Stimulated activated CD4-positive, alpha-beta T cell treated with anti-CD3 and anti-CD28 coated beads, Interleukin-4, amount 100 ng/mL, for 24 hours (primary cell): ENCODE data around the gene CEP85L.

Experiments used
- DNase-seq: peaks from one replicate; pipeline ENCODE4 v3.0.0-alpha.2; 2020

Gene CEP85L

GRCh38 chr6:118651282-118652050 lies at the start of gene CEP85L:
Gene CEP85L, minus strand, starts transcription at chr6:118651591. Its CDS starts 322 bp downstream, at chr6:118651269.
- peak; percentile 89 for DNase-seq

- no peak for DNase-seq
Measured at GRCh38 chr6:118700531-118700930, 49.1 kb upstream of the CEP85L start.

- no peak for DNase-seq
Measured at GRCh38 chr6:118697554-118697953, 46.2 kb upstream of the CEP85L start.

- DNase-seq: no peak
Measured at GRCh38 chr6:118696271-118696670, 44.9 kb upstream of the CEP85L start.

GRCh38 chr6:118693562-118693961 lies 42.2 kb upstream of the CEP85L start:
- no peak for DNase-seq

GRCh38 chr6:118685823-118686449 lies 34.5 kb upstream of the CEP85L start:
- no peak for DNase-seq

- no peak for DNase-seq
Measured at GRCh38 chr6:118683881-118684872, 32.8 kb upstream of the CEP85L start.

GRCh38 chr6:118680452-118681095 lies 29.2 kb upstream of the CEP85L start:
- peak; percentile 25 for DNase-seq

GRCh38 chr6:118679327-118679901 lies 28.0 kb upstream of the CEP85L start:
- DNase-seq: no peak

- no peak for DNase-seq
Measured at GRCh38 chr6:118678866-118679265, 27.5 kb upstream of the CEP85L start.

- no peak for DNase-seq
Measured at GRCh38 chr6:118677193-118677592, 25.8 kb upstream of the CEP85L start.

- DNase-seq: no peak
Measured at GRCh38 chr6:118675225-118675624, 23.8 kb upstream of the CEP85L start.

GRCh38 chr6:118674772-118675171 lies 23.4 kb upstream of the CEP85L start:
- DNase-seq: no peak

- no peak for DNase-seq
Measured at GRCh38 chr6:118672678-118673077, 21.3 kb upstream of the CEP85L start.

- DNase-seq: no peak
Measured at GRCh38 chr6:118669561-118669960, 18.2 kb upstream of the CEP85L start.

- no peak for DNase-seq
Measured at GRCh38 chr6:118668761-118669385, 17.5 kb upstream of the CEP85L start.

- no peak for DNase-seq
Measured at GRCh38 chr6:118667988-118668387, 16.6 kb upstream of the CEP85L start.

GRCh38 chr6:118665011-118665410 lies 13.6 kb upstream of the CEP85L start:
- DNase-seq: no peak

- peak; percentile 26 for DNase-seq
Measured at GRCh38 chr6:118663993-118664985, 12.9 kb upstream of the CEP85L start.

GRCh38 chr6:118661831-118662230 lies 10.4 kb upstream of the CEP85L start:
- DNase-seq: no peak

- peak; percentile 60 for DNase-seq
Measured at GRCh38 chr6:118660218-118660569, 8.8 kb upstream of the CEP85L start.
